GM13976 (cell line): ENCODE measurements around the gene MYLK2.
A peak's percentile ranks its signal among the peaks of the same experiment; 100 is the strongest.
"Not testable (repeated sequence)": the region's sequence is repeated elsewhere in the genome, so short reads cannot be mapped to it uniquely, and the experiment has no call there.

Experiments used
- DNase-seq: peaks from one replicate; pipeline ENCODE4 v3.0.0; 2012; ENCODE audit warnings: low spot score
- in situ Hi-C: fragments of 300-500 bp; cut with MboI; formaldehyde crosslinking; loops from one replicate; pipeline ENCODE4 v1.12.0; 2022; ENCODE audit warnings: low sequenced_read_pairs, mixed read lengths, inconsistent platforms; ENCODE audit not compliant: unreplicated experiment
- TF ChIP-seq, protein P1 (sequence below): IDR thresholded peaks from 2 replicates; pipeline ENCODE4 v1.5.1; 2012; ENCODE audit warnings: borderline replicate concordance, mild to moderate bottlenecking; ENCODE audit not compliant: insufficient read depth; ENCODE audit errors: extremely low read depth, missing control alignments, control extremely low read depth

MYLK2 gene

DNA sequence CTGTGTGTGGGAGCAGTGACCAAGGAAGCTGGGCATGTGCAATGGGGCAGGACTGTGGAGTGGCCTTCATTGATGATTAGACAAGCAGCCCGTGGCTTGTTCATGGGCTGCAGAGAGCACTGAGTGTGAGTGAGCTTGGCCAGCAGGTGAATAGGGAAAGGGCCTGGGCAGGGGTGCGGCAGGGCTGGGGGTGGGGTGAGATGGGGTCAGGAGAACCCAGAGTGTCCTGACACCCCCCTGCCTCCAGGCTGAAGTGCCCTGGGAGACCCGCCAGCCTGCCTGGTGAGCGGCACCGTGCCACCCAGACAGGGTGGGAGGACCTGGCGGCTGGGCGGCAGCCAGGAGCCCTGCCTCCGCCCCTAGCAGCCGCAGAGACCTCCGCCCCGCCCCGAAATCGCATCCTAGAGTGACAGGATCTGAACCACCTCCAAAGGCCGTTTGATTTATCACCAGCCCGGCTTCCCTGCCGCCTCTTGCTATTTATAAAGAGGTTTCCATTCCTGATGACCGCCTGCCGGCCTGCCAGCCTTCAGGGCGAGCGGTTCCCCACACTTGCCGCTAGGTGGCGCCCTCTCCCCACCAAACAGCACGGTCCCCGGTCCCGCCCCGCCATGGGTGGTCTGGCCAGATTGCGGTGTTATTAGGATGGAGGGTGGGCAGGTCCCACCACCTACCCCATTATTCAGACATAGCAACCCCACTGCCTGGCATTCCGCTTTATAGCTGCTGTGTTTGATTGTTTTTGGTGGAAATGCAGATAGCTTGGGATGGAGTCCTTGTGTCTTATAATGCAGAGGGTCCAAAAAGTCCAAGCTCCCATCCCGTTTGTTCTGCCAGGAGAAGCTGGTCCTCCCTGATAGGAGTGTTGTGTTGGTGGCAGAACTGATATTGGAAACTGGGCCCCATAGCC is 3.5 kb downstream of the MYLK2 start:
- in situ Hi-C loops: no loop called here
- TF ChIP-seq, protein P1, sequence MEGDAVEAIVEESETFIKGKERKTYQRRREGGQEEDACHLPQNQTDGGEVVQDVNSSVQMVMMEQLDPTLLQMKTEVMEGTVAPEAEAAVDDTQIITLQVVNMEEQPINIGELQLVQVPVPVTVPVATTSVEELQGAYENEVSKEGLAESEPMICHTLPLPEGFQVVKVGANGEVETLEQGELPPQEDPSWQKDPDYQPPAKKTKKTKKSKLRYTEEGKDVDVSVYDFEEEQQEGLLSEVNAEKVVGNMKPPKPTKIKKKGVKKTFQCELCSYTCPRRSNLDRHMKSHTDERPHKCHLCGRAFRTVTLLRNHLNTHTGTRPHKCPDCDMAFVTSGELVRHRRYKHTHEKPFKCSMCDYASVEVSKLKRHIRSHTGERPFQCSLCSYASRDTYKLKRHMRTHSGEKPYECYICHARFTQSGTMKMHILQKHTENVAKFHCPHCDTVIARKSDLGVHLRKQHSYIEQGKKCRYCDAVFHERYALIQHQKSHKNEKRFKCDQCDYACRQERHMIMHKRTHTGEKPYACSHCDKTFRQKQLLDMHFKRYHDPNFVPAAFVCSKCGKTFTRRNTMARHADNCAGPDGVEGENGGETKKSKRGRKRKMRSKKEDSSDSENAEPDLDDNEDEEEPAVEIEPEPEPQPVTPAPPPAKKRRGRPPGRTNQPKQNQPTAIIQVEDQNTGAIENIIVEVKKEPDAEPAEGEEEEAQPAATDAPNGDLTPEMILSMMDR: peak; percentile 94
- DNase-seq: peak; percentile 94

DNA sequence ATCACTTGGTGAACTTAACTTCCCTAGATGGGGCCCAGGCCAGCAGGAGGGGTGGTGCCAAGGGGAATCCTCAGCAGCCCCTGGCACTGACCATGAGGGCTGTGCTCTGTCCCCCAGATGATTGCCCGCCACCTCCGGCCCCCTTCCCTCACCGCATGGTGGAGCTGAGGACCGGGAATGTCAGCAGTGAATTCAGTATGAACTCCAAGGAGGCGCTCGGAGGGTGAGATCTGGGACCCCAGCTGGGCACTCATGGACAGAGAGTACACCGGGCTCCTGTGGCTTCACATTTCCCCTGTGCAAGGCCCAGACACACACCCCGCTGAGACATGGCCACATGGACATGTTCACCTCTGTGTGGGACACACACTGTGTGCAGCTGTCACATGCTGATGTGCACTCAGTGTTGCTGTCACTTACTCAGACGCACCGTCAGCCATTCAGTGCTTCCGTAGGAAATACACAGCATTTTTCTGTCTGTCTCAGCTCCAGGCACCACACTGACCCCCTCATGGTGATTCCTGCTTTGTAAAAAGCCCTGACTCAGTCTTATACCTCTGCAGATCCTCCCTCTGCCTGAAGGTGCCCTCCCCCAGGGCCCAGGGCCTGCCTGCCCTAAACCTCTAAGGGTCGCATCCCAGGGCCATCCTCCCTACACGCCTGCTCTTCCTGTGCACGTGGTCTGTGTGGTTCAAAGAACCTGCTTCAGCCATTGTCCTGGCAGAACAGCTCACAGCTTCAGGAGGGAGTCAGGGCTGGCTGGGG is 4.4 kb downstream of the MYLK2 start:
- TF ChIP-seq, protein P1: no peak
- DNase-seq: no peak
- in situ Hi-C loops: no loop called here

DNA sequence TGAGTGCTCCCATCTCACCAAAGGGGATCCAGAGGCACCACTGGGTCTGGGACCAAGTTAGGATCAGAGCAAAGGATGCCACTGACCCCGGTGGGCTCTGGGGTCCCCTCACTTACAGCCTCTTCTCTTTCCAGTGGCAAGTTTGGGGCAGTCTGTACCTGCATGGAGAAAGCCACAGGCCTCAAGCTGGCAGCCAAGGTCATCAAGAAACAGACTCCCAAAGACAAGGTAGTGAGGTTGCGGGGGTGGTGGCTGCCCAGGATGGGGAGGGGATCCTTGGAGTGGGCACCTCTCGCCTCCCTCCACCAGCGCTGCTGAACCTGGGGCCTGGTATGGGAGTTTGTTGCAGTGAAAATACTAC is 4.9 kb downstream of the MYLK2 start:
- in situ Hi-C loops: no loop called here
- DNase-seq: no peak
- TF ChIP-seq, protein P1: no peak

DNA sequence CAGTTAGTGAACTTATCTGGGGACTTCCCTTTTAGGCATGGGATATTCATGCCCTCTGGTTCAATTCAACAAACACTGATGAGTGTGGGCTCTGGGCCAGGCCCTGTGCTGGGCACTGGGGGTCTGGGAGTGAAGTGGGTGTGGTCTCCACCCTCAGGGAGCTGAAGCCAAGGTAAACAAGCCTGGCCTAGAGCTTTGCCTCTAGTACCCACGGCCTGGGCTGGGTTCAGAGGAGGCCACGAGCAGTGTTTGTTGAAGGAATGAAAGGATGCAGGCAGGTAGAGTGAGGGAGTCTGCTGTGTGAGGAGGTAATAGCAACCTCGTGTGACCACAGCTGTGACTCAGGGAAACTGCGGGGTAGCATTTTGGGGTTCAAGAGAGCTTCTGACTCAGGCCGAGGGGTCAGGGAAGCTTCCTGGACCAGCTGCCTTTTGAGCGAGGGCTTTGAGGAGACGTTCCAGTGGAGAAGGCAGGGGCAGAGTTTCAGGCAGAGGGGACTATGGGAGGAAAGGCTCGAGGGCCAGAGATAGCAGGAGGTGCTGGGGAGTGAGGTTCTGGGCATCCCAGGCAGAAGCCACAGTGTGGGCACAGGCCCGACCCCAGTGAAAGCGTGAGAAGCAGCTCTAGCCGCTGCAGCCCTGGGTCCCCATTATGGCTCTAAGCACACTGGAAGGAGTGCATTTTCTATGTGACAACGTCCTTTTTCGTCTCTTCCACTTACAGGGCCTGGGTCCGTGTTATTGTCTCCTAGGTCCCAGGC is 5.6 kb downstream of the MYLK2 start:
- TF ChIP-seq, protein P1: no peak
- no peak for DNase-seq
- in situ Hi-C loops: loop anchor here (25.0 kb wide), 1 partner anchor 838 kb away; the partner anchor contains the start of gene C20orf203

DNA sequence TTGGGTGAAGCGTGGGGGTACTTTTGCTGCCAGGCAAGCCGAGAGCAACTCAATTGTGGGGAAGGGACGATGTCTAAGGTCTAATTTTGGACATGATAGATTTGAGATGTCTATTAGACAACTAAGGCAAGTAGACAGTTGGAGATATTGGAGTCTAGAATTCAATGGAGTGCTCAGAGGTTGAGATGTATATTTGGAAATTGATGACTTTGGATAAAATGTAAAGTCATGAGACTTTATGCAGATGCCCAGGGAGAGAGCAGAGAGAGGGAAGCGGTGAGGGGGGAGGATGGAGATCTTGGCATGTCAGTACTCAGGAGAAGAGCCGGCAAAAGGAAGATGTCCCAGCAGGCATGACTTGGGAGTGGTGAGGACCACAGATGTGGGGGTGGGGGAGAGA is 6.9 kb downstream of the MYLK2 start:
- no peak for DNase-seq
- in situ Hi-C loops: loop anchor here (25.0 kb wide), 1 partner anchor 836 kb away; the partner anchor contains the start of gene C20orf203
- TF ChIP-seq, protein P1: no peak

DNA sequence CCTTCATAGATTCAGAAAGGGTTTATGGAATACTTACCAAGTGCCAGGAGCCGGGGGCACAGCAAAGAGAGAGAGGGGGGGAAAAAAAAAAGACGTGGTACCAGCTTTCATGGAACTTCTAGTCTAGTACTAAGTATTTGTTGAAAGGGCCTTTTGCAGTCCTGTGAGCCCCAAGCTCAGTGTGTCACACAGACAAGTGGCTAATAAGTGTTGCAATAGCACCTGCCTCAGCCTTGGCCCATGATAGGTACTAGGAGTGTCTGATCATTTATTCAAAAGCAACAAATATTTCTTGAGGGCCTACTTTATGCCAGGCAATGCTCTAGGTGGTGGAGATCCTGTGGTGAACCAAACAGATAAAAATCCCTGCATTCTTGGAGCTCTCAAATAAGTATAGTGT is 7.9 kb downstream of the MYLK2 start:
- TF ChIP-seq, protein P1: no peak
- in situ Hi-C loops: loop anchor here (25.0 kb wide), 1 partner anchor 835 kb away; the partner anchor contains the start of gene C20orf203
- DNase-seq: no peak

DNA sequence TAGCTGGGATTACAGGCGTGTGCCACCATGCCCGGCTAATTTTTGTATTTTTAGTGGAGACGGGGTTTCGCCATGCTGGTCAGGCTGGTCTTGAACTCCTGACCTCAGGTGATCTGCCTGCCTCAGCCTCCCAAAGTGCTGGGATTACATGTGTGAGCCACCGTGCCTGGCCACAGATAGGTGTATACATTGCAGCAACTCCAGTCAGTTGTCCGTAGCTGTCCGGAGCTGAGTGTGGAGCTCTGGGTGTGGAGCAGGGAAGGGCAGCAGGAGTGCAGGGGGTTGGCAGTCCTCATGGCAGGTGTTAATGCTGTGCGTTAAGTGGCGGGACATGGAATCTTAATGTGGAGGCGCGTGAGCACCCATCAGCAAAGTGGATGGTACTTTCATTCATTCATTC is 8.9 kb downstream of the MYLK2 start:
- in situ Hi-C loops: loop anchor here (25.0 kb wide), 1 partner anchor 834 kb away; the partner anchor contains the start of gene C20orf203
- DNase-seq: not testable (repeated sequence)
